Measurements from ENCODE around the gene FREM1. TPM values are rescaled to one million over a fixed set of nuclear protein-coding genes. Genes with fewer than 3 reads are reported as not detected.

Gene FREM1
- total RNA-seq, 1 donor from 2014 or later: 0.52 TPM

DNA sequence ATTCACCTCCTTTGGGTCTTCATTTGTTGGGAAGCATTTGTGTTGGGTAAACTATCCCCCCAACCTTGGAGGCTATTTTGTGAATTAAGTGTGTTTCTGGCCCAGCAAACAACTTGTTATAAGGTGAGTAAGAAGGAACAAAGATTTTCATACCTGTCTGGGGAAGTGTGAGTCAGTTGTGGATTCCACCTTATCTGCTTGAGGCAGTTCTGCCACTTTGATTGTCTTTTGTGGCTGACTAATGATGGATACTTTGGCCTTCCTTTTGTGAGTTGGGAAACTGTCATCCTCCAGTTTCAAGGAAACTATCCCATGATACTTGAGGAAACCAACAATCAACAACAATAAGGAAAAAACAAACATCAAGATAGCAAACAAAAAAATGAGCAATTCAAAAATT is 163.1 kb downstream of the FREM1 start:
- H3K9ac ChIP-seq (ENCODE audit: low read length): no peak overlapping the region
- H3K4me3 ChIP-seq (ENCODE audit: insufficient read depth, low read depth, low read length): no peak overlapping the region
- H3K9me3 ChIP-seq (ENCODE audit: insufficient read depth, low read depth, low read length): no peaks in the 10 kb centered on the region
- Mint-ChIP-seq H3K27ac (ENCODE audit: unreplicated experiment) (no peak overlapping the region), H3K9me3 (ENCODE audit: unreplicated experiment) (peaks cover 3% of the 10 kb centered on the region), H3K27me3 (ENCODE audit: low read depth, unreplicated experiment) (no peaks in the 10 kb centered on the region), H3K4me1 (ENCODE audit: low read depth, unreplicated experiment) (no peaks in the 10 kb centered on the region), H3K4me3 (ENCODE audit: unreplicated experiment) (no peak overlapping the region), H3K36me3 (ENCODE audit: low read depth, unreplicated experiment) (no peaks in the 10 kb centered on the region)
- FAIRE-seq (no peak), DNase-seq (ENCODE audit: low read depth) (no peak)
- no peak overlapping the region for H3K27ac ChIP-seq (ENCODE audit: low read depth, low read length)
- peaks cover 7% of the 10 kb centered on the region for H3K27me3 ChIP-seq (ENCODE audit: insufficient read depth, low read length)
- no peaks in the 10 kb centered on the region for H3K36me3 ChIP-seq (ENCODE audit: insufficient read depth, low read length)
- no peak overlapping the region for H3K4me2 ChIP-seq (ENCODE audit: low read length)
- H3K4me1 ChIP-seq (ENCODE audit: insufficient read depth, low read length): no peaks in the 10 kb centered on the region
- TF ChIP-seq, protein P1, sequence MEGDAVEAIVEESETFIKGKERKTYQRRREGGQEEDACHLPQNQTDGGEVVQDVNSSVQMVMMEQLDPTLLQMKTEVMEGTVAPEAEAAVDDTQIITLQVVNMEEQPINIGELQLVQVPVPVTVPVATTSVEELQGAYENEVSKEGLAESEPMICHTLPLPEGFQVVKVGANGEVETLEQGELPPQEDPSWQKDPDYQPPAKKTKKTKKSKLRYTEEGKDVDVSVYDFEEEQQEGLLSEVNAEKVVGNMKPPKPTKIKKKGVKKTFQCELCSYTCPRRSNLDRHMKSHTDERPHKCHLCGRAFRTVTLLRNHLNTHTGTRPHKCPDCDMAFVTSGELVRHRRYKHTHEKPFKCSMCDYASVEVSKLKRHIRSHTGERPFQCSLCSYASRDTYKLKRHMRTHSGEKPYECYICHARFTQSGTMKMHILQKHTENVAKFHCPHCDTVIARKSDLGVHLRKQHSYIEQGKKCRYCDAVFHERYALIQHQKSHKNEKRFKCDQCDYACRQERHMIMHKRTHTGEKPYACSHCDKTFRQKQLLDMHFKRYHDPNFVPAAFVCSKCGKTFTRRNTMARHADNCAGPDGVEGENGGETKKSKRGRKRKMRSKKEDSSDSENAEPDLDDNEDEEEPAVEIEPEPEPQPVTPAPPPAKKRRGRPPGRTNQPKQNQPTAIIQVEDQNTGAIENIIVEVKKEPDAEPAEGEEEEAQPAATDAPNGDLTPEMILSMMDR (IDR thresholded peaks at IDR 0.05; ENCODE audit: insufficient read depth, low read depth, low read length): no peak
- no peak for TF ChIP-seq EZH2 (IDR thresholded peaks at IDR 0.05; ENCODE audit: insufficient read depth, low read length)
- H3K79me2 ChIP-seq (ENCODE audit: insufficient read depth, low read length): no peaks in the 10 kb centered on the region
- no peak overlapping the region for H2AFZ ChIP-seq (ENCODE audit: low read depth, low read length)
- H4K20me1 ChIP-seq (ENCODE audit: insufficient read depth, low read length): no peaks in the 10 kb centered on the region

DNA sequence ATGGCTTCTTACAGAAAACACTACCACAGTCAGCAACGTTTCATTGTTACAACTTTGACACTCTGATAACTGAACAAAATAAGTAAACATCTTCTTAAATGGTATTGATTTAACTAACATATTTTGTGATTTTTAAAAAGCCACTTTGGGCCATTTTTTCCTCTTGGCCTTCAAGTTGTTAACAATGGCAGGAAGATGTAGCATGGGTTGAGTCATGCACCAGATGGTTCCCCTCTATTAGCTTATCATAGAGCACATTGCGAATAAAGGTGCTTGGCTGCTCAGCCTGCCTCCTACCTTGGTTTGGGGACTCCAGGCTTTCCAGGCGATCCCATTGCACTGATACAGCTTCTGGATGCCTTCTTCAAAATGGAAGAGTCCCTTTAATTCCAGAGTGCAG is 163.6 kb downstream of the FREM1 start:
- no peak overlapping the region for H3K27ac ChIP-seq (ENCODE audit: low read depth, low read length)
- DNase-seq (ENCODE audit: low read depth): no peak
- no peak overlapping the region for H2AFZ ChIP-seq (ENCODE audit: low read depth, low read length)
- Mint-ChIP-seq H3K4me3 (ENCODE audit: unreplicated experiment) (no peak overlapping the region), H3K27me3 (ENCODE audit: low read depth, unreplicated experiment) (no peaks in the 10 kb centered on the region), H3K27ac (ENCODE audit: unreplicated experiment) (no peak overlapping the region), H3K9me3 (ENCODE audit: unreplicated experiment) (peaks cover 3% of the 10 kb centered on the region), H3K36me3 (ENCODE audit: low read depth, unreplicated experiment) (no peaks in the 10 kb centered on the region), H3K4me1 (ENCODE audit: low read depth, unreplicated experiment) (no peaks in the 10 kb centered on the region)
- no peaks in the 10 kb centered on the region for H3K9me3 ChIP-seq (ENCODE audit: insufficient read depth, low read depth, low read length)
- no peak for FAIRE-seq
- H3K27me3 ChIP-seq (ENCODE audit: insufficient read depth, low read length): peaks cover 7% of the 10 kb centered on the region
- no peak overlapping the region for H3K4me3 ChIP-seq (ENCODE audit: insufficient read depth, low read depth, low read length)
- no peaks in the 10 kb centered on the region for H4K20me1 ChIP-seq (ENCODE audit: insufficient read depth, low read length)
- H3K4me1 ChIP-seq (ENCODE audit: insufficient read depth, low read length): no peaks in the 10 kb centered on the region
- H3K9ac ChIP-seq (ENCODE audit: low read length): no peak overlapping the region
- TF ChIP-seq, protein P1 (IDR thresholded peaks at IDR 0.05; ENCODE audit: insufficient read depth, low read depth, low read length): no peak
- TF ChIP-seq EZH2 (IDR thresholded peaks at IDR 0.05; ENCODE audit: insufficient read depth, low read length): no peak
- H3K4me2 ChIP-seq (ENCODE audit: low read length): no peak overlapping the region
- no peaks in the 10 kb centered on the region for H3K79me2 ChIP-seq (ENCODE audit: insufficient read depth, low read length)
- H3K36me3 ChIP-seq (ENCODE audit: insufficient read depth, low read length): no peaks in the 10 kb centered on the region

DNA sequence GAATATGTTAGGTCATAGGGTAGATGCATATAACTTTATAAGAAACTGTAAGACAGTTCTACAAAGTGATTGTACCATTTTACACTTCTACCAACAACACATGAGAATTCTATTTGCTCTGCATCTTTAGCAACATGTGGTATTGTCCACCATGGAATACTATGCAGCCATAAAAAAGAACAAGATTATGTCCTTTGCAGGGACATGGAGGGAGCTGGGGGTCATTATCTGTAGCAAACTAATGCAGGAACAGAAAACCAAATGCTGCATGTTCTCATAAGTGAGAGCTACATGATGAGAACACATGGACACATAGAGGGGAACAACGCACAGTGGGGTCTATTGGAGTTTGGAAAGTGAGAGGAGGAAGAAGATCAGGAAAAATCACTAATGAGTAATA is 165.5 kb downstream of the FREM1 start:
- Histone ChIP-seq H3K9me3 (ENCODE audit: insufficient read depth, low read depth, low read length) (no peaks in the 10 kb centered on the region), H2AFZ (ENCODE audit: low read depth, low read length) (no peak overlapping the region), H3K4me2 (ENCODE audit: low read length) (no peak overlapping the region), H3K4me1 (ENCODE audit: insufficient read depth, low read length) (no peaks in the 10 kb centered on the region), H4K20me1 (ENCODE audit: insufficient read depth, low read length) (no peaks in the 10 kb centered on the region), H3K4me3 (ENCODE audit: insufficient read depth, low read depth, low read length) (no peak overlapping the region), H3K36me3 (ENCODE audit: insufficient read depth, low read length) (no peaks in the 10 kb centered on the region), H3K27ac (ENCODE audit: low read depth, low read length) (no peak overlapping the region), H3K79me2 (ENCODE audit: insufficient read depth, low read length) (no peaks in the 10 kb centered on the region), H3K27me3 (ENCODE audit: insufficient read depth, low read length) (peaks cover 3% of the 10 kb centered on the region), H3K9ac (ENCODE audit: low read length) (no peak overlapping the region)
- H3K27ac Mint-ChIP-seq (ENCODE audit: unreplicated experiment): no peak overlapping the region
- FAIRE-seq (no peak), DNase-seq (ENCODE audit: low read depth) (no peak)
- peak overlapping the region; percentile 34 for H3K4me3 Mint-ChIP-seq (ENCODE audit: unreplicated experiment)
- no peaks in the 10 kb centered on the region for H3K27me3 Mint-ChIP-seq (ENCODE audit: low read depth, unreplicated experiment)
- no peaks in the 10 kb centered on the region for H3K36me3 Mint-ChIP-seq (ENCODE audit: low read depth, unreplicated experiment)
- no peak for TF ChIP-seq EZH2 (IDR thresholded peaks at IDR 0.05; ENCODE audit: insufficient read depth, low read length)
- TF ChIP-seq, protein P1 (IDR thresholded peaks at IDR 0.05; ENCODE audit: insufficient read depth, low read depth, low read length): no peak
- H3K4me1 Mint-ChIP-seq (ENCODE audit: low read depth, unreplicated experiment): no peaks in the 10 kb centered on the region
- peaks cover 3% of the 10 kb centered on the region for H3K9me3 Mint-ChIP-seq (ENCODE audit: unreplicated experiment)
